Loucy (cell line): ENCODE data around the gene MTG2.

Source experiments
- H2AFZ ChIP-seq: fragments of 200-600 bp; sonication (generic); 2 replicates; pipeline ENCODE4 v1.6.0; 2016; ENCODE audit warnings: antibody characterized with exemption, mild to moderate bottlenecking, low read length, moderate library complexity
- H3F3A ChIP-seq: fragments of 200-600 bp; 2 replicates; pipeline ENCODE4 v1.6.0; 2016; ENCODE audit warnings: antibody characterized with exemption, low read depth, mild to moderate bottlenecking
- H3K27me3 ChIP-seq: fragments of 200-600 bp; sonication (generic); 2 replicates; pipeline ENCODE4 v1.6.1; 2014; ENCODE audit warnings: low read length, mild to moderate bottlenecking; ENCODE audit not compliant: insufficient read depth, poor library complexity, severe bottlenecking
- H3K36me3 ChIP-seq: fragments of 200-600 bp; sonication (generic); 2 replicates; pipeline ENCODE4 v1.6.1; 2016; ENCODE audit warnings: low read length; ENCODE audit not compliant: insufficient read depth
- H3K4me1 ChIP-seq: fragments of 200-600 bp; sonication (generic); 2 replicates; pipeline ENCODE4 v1.5.1; 2014; ENCODE audit warnings: low read length, mild to moderate bottlenecking; ENCODE audit not compliant: insufficient read depth, poor library complexity, severe bottlenecking
- H3K4me2 ChIP-seq: fragments of 200-600 bp; sonication (generic); 2 replicates; pipeline ENCODE4 v1.6.0; 2014; ENCODE audit warnings: antibody characterized with exemption, low read length, low read depth, mild to moderate bottlenecking; ENCODE audit not compliant: poor library complexity, severe bottlenecking
- H3K4me3 ChIP-seq: fragments of 200-600 bp; sonication (generic); 2 replicates; pipeline ENCODE4 v1.5.1; 2014; ENCODE audit warnings: low read length, mild to moderate bottlenecking, mixed read lengths; ENCODE audit not compliant: poor library complexity, severe bottlenecking
- H3K79me2 ChIP-seq: fragments of 200-600 bp; sonication (generic); 2 replicates; pipeline ENCODE4 v1.6.1; 2014; ENCODE audit warnings: low read length; ENCODE audit not compliant: insufficient read depth
- H3K9ac ChIP-seq: fragments of 200-600 bp; sonication (generic); 2 replicates; pipeline ENCODE4 v1.6.0; 2014; ENCODE audit warnings: mild to moderate bottlenecking, low read depth, low read length, moderate library complexity; ENCODE audit not compliant: poor library complexity, severe bottlenecking
- H3K9me2 ChIP-seq: fragments of 200-600 bp; sonication (generic); replicated peaks from 2 replicates; pipeline ENCODE4 v1.6.1; 2016; ENCODE audit warnings: low read depth, low read length, mixed read lengths
- H3K9me3 ChIP-seq: fragments of 200-600 bp; sonication (generic); 2 replicates; pipeline ENCODE4 v1.6.1; 2014; ENCODE audit warnings: mild to moderate bottlenecking, antibody characterized with exemption, low read length, low read depth; ENCODE audit not compliant: insufficient read depth
- H4K20me1 ChIP-seq: fragments of 200-600 bp; sonication (generic); 2 replicates; pipeline ENCODE4 v1.6.0; 2014; ENCODE audit warnings: antibody characterized with exemption, low read length, mild to moderate bottlenecking; ENCODE audit not compliant: insufficient read depth, poor library complexity, severe bottlenecking
- EZH2phosphoT487 ChIP-seq: fragments of 200-600 bp; IDR thresholded peaks from 2 replicates; pipeline ENCODE4 v1.6.1; 2018; ENCODE audit warnings: antibody characterized with exemption, mild to moderate bottlenecking, moderate library complexity, borderline replicate concordance
- TF ChIP-seq, protein P1 (sequence below): fragments of 200-600 bp; sonication (generic); conservative IDR thresholded peaks from 2 replicates; pipeline ENCODE4 v1.5.1; 2014; ENCODE audit warnings: mild to moderate bottlenecking, antibody characterized with exemption, low read length

Gene MTG2

DNA sequence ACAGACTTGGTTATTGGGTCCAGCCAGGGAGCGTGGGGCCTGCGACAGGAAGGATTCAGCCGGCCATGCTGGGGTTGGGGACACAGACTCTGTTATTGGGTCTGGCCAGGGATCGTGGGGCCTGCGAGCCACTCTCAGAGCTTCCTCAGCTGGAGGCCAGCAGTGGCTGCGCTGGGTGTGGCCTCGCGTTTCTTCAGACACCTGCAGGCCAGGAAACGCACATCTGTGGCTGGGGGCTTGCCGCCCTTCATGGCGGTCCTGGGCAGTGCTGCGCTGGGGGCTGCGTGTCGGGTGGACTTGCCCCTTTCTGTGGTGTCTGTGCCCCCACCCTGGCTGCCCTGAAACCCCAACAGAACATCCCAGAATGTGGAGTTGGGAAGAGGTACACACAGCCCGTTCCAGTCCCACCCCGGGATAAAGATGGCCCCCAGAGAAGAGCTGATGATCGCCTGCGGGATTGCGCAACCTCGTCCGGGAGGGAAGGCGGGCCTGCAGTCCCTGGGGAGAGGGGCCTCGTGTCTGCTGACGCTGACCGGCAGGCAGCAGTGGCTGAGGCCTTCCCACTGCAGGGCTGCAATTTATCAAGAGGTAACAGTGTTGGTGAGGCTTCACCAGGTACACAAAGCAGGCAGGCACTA lies 16.9 kb upstream of the MTG2 start:
- Histone ChIP-seq H3K4me1 (no peaks in the 10 kb centered on the region), H3K27me3 (no peaks in the 10 kb centered on the region), H3K4me3 (no peak overlapping the region), H2AFZ (no peak overlapping the region), H3K9me2 (no peaks in the 10 kb centered on the region), H3K79me2 (no peaks in the 10 kb centered on the region), H3F3A (no peaks in the 10 kb centered on the region), H3K36me3 (peaks cover 70% of the 10 kb centered on the region; the same call in 1 of the 2 replicates), H4K20me1 (no peaks in the 10 kb centered on the region), H3K9me3 (no peaks in the 10 kb centered on the region), H3K4me2 (no peak overlapping the region), H3K9ac (no peak overlapping the region)
- TF ChIP-seq, protein P1, sequence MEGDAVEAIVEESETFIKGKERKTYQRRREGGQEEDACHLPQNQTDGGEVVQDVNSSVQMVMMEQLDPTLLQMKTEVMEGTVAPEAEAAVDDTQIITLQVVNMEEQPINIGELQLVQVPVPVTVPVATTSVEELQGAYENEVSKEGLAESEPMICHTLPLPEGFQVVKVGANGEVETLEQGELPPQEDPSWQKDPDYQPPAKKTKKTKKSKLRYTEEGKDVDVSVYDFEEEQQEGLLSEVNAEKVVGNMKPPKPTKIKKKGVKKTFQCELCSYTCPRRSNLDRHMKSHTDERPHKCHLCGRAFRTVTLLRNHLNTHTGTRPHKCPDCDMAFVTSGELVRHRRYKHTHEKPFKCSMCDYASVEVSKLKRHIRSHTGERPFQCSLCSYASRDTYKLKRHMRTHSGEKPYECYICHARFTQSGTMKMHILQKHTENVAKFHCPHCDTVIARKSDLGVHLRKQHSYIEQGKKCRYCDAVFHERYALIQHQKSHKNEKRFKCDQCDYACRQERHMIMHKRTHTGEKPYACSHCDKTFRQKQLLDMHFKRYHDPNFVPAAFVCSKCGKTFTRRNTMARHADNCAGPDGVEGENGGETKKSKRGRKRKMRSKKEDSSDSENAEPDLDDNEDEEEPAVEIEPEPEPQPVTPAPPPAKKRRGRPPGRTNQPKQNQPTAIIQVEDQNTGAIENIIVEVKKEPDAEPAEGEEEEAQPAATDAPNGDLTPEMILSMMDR = no peak
- TF ChIP-seq EZH2phosphoT487 = no peak

GRCh38 chr20:62167474-62167873 lies 15.4 kb upstream of the MTG2 start:
- Histone ChIP-seq H3F3A (no peaks in the 10 kb centered on the region), H3K4me1 (no peaks in the 10 kb centered on the region), H3K9ac (no peak overlapping the region), H2AFZ (no peak overlapping the region), H3K36me3 (peaks cover 56% of the 10 kb centered on the region; the same call in 1 of the 2 replicates), H3K9me3 (no peaks in the 10 kb centered on the region), H4K20me1 (no peaks in the 10 kb centered on the region), H3K4me2 (no peak overlapping the region), H3K79me2 (no peaks in the 10 kb centered on the region), H3K9me2 (no peaks in the 10 kb centered on the region), H3K27me3 (no peaks in the 10 kb centered on the region), H3K4me3 (no peak overlapping the region)
- TF ChIP-seq, protein P1 = no peak
- no peak for TF ChIP-seq EZH2phosphoT487

DNA sequence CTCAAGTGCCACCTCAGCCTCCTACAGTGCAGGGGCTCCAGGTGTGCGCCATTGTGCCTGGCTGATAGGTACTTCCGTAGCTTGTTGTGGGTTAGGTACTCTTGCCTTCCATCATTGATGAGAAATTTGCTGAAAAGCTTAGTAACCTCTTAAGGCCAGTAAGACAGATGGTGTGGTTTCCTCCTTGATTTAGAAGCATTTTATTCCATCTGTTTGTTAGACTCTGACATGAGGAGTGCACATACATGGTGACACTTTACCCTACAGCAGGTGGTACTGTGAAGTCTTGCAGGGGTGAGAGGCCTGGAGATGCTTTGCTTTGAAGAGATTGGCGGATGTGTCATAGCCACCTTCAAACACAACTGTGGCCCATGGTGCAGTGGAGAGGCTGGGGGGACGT lies 14.8 kb upstream of the MTG2 start:
- Histone ChIP-seq H3F3A (no peaks in the 10 kb centered on the region), H3K36me3 (peaks cover 50% of the 10 kb centered on the region; the same call in 1 of the 2 replicates), H3K27me3 (no peaks in the 10 kb centered on the region), H3K9me3 (no peaks in the 10 kb centered on the region), H3K4me2 (no peak overlapping the region), H3K4me1 (no peaks in the 10 kb centered on the region), H2AFZ (no peak overlapping the region), H3K4me3 (no peak overlapping the region), H3K79me2 (no peaks in the 10 kb centered on the region), H4K20me1 (no peaks in the 10 kb centered on the region), H3K9ac (no peak overlapping the region), H3K9me2 (no peaks in the 10 kb centered on the region)
- TF ChIP-seq, protein P1 = no peak
- TF ChIP-seq EZH2phosphoT487 = no peak
